H1 (cell line): ENCODE measurements around the gene WDR38. TPM values are rescaled to one million over a fixed set of nuclear protein-coding genes. Genes with fewer than 3 reads are reported as not detected.

Experiments used
- CTCF ChIA-PET: fragments of 300-600 bp; sonication (Branson Sonifier 250); formaldehyde crosslinking; loops from one replicate; lab custom pipeline; 2021; ENCODE audit not compliant: partially characterized antibody; lab: Charles Lee
- POLR2A ChIA-PET: fragments of 300-600 bp; sonication (Branson Sonifier 250); formaldehyde crosslinking; loops from one replicate; lab custom pipeline; 2021; ENCODE audit warnings: inconsistent platforms; ENCODE audit not compliant: partially characterized antibody; lab: Charles Lee
- DNase-seq, 2 experiments: peaks; one replicate each; pipeline versions ENCODE4 v3.0.0 to v3.0.0-alpha.2; 2010 to 2022; ENCODE audit warnings: low spot score in 2 of 2, low read depth in 1 of 2, mixed read lengths in 1 of 2
- FAIRE-seq: peaks from 2 replicates; lab custom pipeline; 2011; peaks lifted over from hg19 to GRCh38; lab: Jason Lieb, UNC
- H2AFZ ChIP-seq: 2 replicates; pipeline ENCODE4 v1.8.1; 2012; ENCODE audit warnings: low read length, inconsistent platforms
- H2AK5ac ChIP-seq: 2 replicates; pipeline ENCODE4 v1.6.1; 2013; ENCODE audit warnings: low read depth, low read length
- H2BK120ac ChIP-seq: replicated peaks from 2 replicates; pipeline ENCODE3; 2013; ENCODE audit warnings: low read depth, low read length, inconsistent platforms
- H2BK12ac ChIP-seq: 2 replicates; pipeline ENCODE4 v1.6.1; 2013; ENCODE audit warnings: low read depth, low read length
- H2BK15ac ChIP-seq: 2 replicates; pipeline ENCODE4 v1.6.1; 2013; ENCODE audit warnings: low read length
- H2BK20ac ChIP-seq: 2 replicates; pipeline ENCODE4 v1.6.1; 2013; ENCODE audit warnings: low read length
- H2BK5ac ChIP-seq: 2 replicates; pipeline ENCODE4 v1.6.1; 2013; ENCODE audit warnings: low read depth, low read length
- H3K14ac ChIP-seq: 2 replicates; pipeline ENCODE4 v1.6.1; 2013; ENCODE audit warnings: inconsistent platforms; ENCODE audit not compliant: insufficient read length
- H3K18ac ChIP-seq: 2 replicates; pipeline ENCODE4 v1.6.1; 2013; ENCODE audit warnings: low read length; ENCODE audit errors: extremely low read depth
- H3K23ac ChIP-seq: 2 replicates; pipeline ENCODE4 v1.6.1; 2013; ENCODE audit warnings: inconsistent platforms; ENCODE audit not compliant: insufficient read length
- H3K23me2 ChIP-seq: 2 replicates; pipeline ENCODE4 v1.6.1; 2013; ENCODE audit warnings: low read depth, low read length
- H3K27ac ChIP-seq: 2 replicates; pipeline ENCODE4 v1.6.1; 2011; ENCODE audit warnings: low read depth, low read length, inconsistent platforms
- H3K27me3 ChIP-seq, 4 experiments: replicated peaks in 1 of 4; 1 replicate in 1 of 4; 2 replicates in 3 of 4; pipeline versions ENCODE4 v1.6.1 to v1.8.1; 2011 to 2013; ENCODE audit warnings: low read length in 3 of 4, mild to moderate bottlenecking in 3 of 4, inconsistent platforms in 2 of 4, mixed read lengths in 2 of 4, moderate library complexity in 1 of 4; ENCODE audit not compliant: control insufficient read depth in 3 of 4, insufficient read depth in 3 of 4; ENCODE audit errors: extremely low read depth in 1 of 4
- H3K36me3 ChIP-seq, 4 experiments: 2 replicates each; pipeline versions ENCODE4 v1.6.1 to v1.8.1; 2011 to 2013; ENCODE audit warnings: mild to moderate bottlenecking in 4 of 4, low read length in 3 of 4, moderate library complexity in 2 of 4, control low read depth in 1 of 4, inconsistent platforms in 1 of 4; ENCODE audit not compliant: insufficient read depth in 4 of 4, control insufficient read depth in 2 of 4
- H3K4ac ChIP-seq: replicated peaks from 2 replicates; pipeline ENCODE3; 2013; ENCODE audit warnings: low read length, low read depth, mixed read lengths, inconsistent platforms; ENCODE audit not compliant: insufficient read length
- H3K4me1 ChIP-seq, 4 experiments: replicated peaks in 1 of 4; 1 replicate in 1 of 4; 2 replicates in 3 of 4; pipeline versions ENCODE4 v1.6.1 to v1.8.1; 2011 to 2013; ENCODE audit warnings: low read length in 3 of 4, inconsistent platforms in 2 of 4, mixed read lengths in 1 of 4; ENCODE audit not compliant: insufficient read depth in 4 of 4, control insufficient read depth in 3 of 4
- H3K4me2 ChIP-seq, 2 experiments: 2 replicates each; pipeline versions ENCODE4 v1.6.1 to v1.8.1; 2011 to 2013; ENCODE audit warnings: low read depth in 2 of 2, low read length in 2 of 2, control low read depth in 1 of 2, inconsistent platforms in 1 of 2, mild to moderate bottlenecking in 1 of 2; ENCODE audit not compliant: insufficient read depth in 1 of 2
- H3K4me3 ChIP-seq, 4 experiments: fragments of 200-600, 300-600 bp in 1 of 4; sonication (generic), shearing (Covaris generic), sonication (Bioruptor Twin) in 1 of 4; 2 replicates each; pipeline versions ENCODE4 v1.5.1 to v1.8.1; 2011 to 2016; ENCODE audit warnings: low read length in 4 of 4, low read depth in 3 of 4, control low read depth in 2 of 4, inconsistent platforms in 2 of 4, mild to moderate bottlenecking in 2 of 4, mixed read lengths in 1 of 4, moderate library complexity in 1 of 4; ENCODE audit not compliant: insufficient read depth in 2 of 4; ENCODE audit errors: extremely low read depth in 1 of 4
- H3K56ac ChIP-seq: replicated peaks from 2 replicates; pipeline ENCODE3; 2013; ENCODE audit warnings: low read depth, mild to moderate bottlenecking, mixed read lengths, low read length, inconsistent platforms; ENCODE audit not compliant: insufficient read length
- H3K79me1 ChIP-seq: 2 replicates; pipeline ENCODE4 v1.6.1; 2013; ENCODE audit warnings: low read depth, low read length, control low read depth
- H3K79me2 ChIP-seq, 2 experiments: 2 replicates each; pipeline versions ENCODE4 v1.6.1 to v1.8.1; 2012 to 2013; ENCODE audit warnings: low read length in 2 of 2, mild to moderate bottlenecking in 2 of 2, inconsistent platforms in 1 of 2; ENCODE audit not compliant: insufficient read depth in 2 of 2, control insufficient read depth in 1 of 2
- H3K9ac ChIP-seq, 4 experiments: replicated peaks in 1 of 4; 1 replicate in 1 of 4; 2 replicates in 3 of 4; pipeline versions ENCODE4 v1.6.1 to v1.8.1; 2011 to 2013; ENCODE audit warnings: low read depth in 3 of 4, low read length in 3 of 4, control low read depth in 2 of 4, mild to moderate bottlenecking in 2 of 4, moderate library complexity in 2 of 4, inconsistent platforms in 1 of 4; ENCODE audit errors: extremely low read depth in 1 of 4
- H3K9me3 ChIP-seq, 2 experiments: 2 replicates each; pipeline versions ENCODE4 v1.6.1 to v1.8.1; 2012 to 2013; ENCODE audit warnings: mild to moderate bottlenecking in 2 of 2, moderate library complexity in 2 of 2, control low read depth in 1 of 2, inconsistent platforms in 1 of 2, low read depth in 1 of 2, low read length in 1 of 2, mixed read lengths in 1 of 2; ENCODE audit not compliant: insufficient read depth in 2 of 2
- H4K20me1 ChIP-seq, 2 experiments: replicated peaks in 1 of 2; 2 replicates each; pipeline versions ENCODE3 to v1.8.1; 2011 to 2013; ENCODE audit warnings: inconsistent platforms in 2 of 2, low read length in 2 of 2, mild to moderate bottlenecking in 1 of 2; ENCODE audit not compliant: insufficient read depth in 2 of 2, control insufficient read depth in 1 of 2
- H4K5ac ChIP-seq: 2 replicates; pipeline ENCODE4 v1.6.1; 2013; ENCODE audit warnings: low read length, low read depth, mixed read lengths, inconsistent platforms; ENCODE audit not compliant: insufficient read length
- H4K8ac ChIP-seq: 2 replicates; pipeline ENCODE4 v1.8.0; 2013; ENCODE audit warnings: mild to moderate bottlenecking, moderate library complexity, low read length, inconsistent platforms; ENCODE audit not compliant: insufficient read depth; ENCODE audit errors: extremely low read depth
- H4K91ac ChIP-seq: replicated peaks from 2 replicates; pipeline ENCODE3; 2013; ENCODE audit warnings: low read length, mixed read lengths, inconsistent platforms; ENCODE audit not compliant: insufficient read length
- BRCA1 ChIP-seq: IDR thresholded peaks from 2 replicates; pipeline ENCODE4 v1.6.1; 2012; ENCODE audit warnings: low read depth, low read length, improper control_type of control experiment
- CBX8 ChIP-seq: fragments of 300-800, 300-1000 bp; sonication (generic); IDR thresholded peaks from 2 replicates; pipeline ENCODE4 v1.7.1; 2016; ENCODE audit warnings: low read depth, low read length, borderline replicate concordance
- JUN ChIP-seq: IDR thresholded peaks from 2 replicates; pipeline ENCODE4 v1.6.1; 2011; ENCODE audit warnings: low read depth, mild to moderate bottlenecking, improper control_type of control experiment, low read length
- SP2 ChIP-seq: IDR thresholded peaks from 2 replicates; pipeline ENCODE4 v1.6.1; 2012; ENCODE audit warnings: mild to moderate bottlenecking, low read length, inconsistent platforms
- WGBS, 2 experiments: shearing (Covaris generic) in 1 of 2; methylation state at CpG; one replicate each; pipeline versions ENCODE4 v1.1.6 to v1.1.7; 2013 to 2015; ENCODE audit warnings: low lambda C conversion rate in 2 of 2, mixed read lengths in 2 of 2, inconsistent platforms in 1 of 2, low coverage in 1 of 2, missing lambda C conversion rate in 1 of 2; ENCODE audit not compliant: insufficient replicate concordance in 2 of 2, insufficient coverage in 1 of 2, insufficient read length in 1 of 2; ENCODE audit errors: extremely low coverage in 1 of 2, missing lambda C conversion rate in 1 of 2; 5-methylcytosine and 5-hydroxymethylcytosine counted together
- polyA plus RNA-seq, 7 experiments: library from polyadenylated mRNA; depleted of rRNA in 3 of 7; stranded (reverse) in 5 of 7; unstranded in 2 of 7; fragments of >200 nt in 5 of 7; fragments of 200-250 nt in 2 of 7; gene quantifications; 1 replicate in 5 of 7; 2 replicates in 1 of 7; 4 replicates in 1 of 7; pipeline versions ENCODE4 v1.2.1 to v1.2.3, GENCODE V29; 2011 to 2013; ENCODE audit warnings: missing spikeins in 2 of 7, mixed read lengths in 2 of 7
- total RNA-seq: library from RNA; stranded (reverse); fragmentation: NEBNext Ultra II Directional; extraction: Animal tissue kit (Norgen Biotek cat#: 25700); gene quantifications from 2 replicates; pipeline ENCODE4 v1.2.1, GENCODE V29; 2021

The WDR38 gene
- total and polyA plus RNA-seq, 2 of the 8 experiments (the other 6 are each of a cell fraction or from before 2014, with no cell fraction given) = not detected

- Histone ChIP-seq H2BK20ac (no peak overlapping the region), H3K14ac (no peak overlapping the region), H2BK5ac (peak overlapping the region; percentile 60), H3K4me1 (0 out of 7 replicates have a peak, but pooled peaks cover 0 to 2% (median 0%) of the 10 kb centered on the region in 4 experiments), H3K23me2 (peaks cover 2% of the 10 kb centered on the region; the same call in 1 of the 2 replicates), H3K9ac (no peak overlapping the region), H3K4me2 (no peak overlapping the region), H3K27me3 (no peaks in the 10 kb centered on the region), H2BK12ac (no peak overlapping the region), H4K8ac (no peak overlapping the region; the same call in 1 of the 2 replicates), H3K36me3 (peaks cover 0 to 6% (median 0%) of the 10 kb centered on the region in 4 experiments; a peak in 3 of 8 replicates), H4K20me1 (no peaks in the 10 kb centered on the region), H3K4ac (no peak overlapping the region), H3K79me2 (no peaks in the 10 kb centered on the region), H2BK120ac (no peak overlapping the region), H3K27ac (no peak overlapping the region), H3K4me3 (no peak overlapping the region), H3K56ac (no peak overlapping the region), H3K23ac (no peak overlapping the region), H2AFZ (no peak overlapping the region), H2BK15ac (0 out of 2 replicates have a peak overlapping the region, but pooled peaks have one; percentile 29), H3K18ac (no peak overlapping the region), H4K5ac (no peak overlapping the region), H4K91ac (no peak overlapping the region), H3K79me1 (no peaks in the 10 kb centered on the region), H3K9me3 (no peaks in the 10 kb centered on the region), H2AK5ac (0 out of 2 replicates have a peak overlapping the region, but pooled peaks have one; percentile 39)
- no peak for DNase-seq
- TF ChIP-seq JUN (no peak), SP2 (no peak), BRCA1 (no peak), CBX8 (no peak)
- FAIRE-seq = no peak
- CTCF ChIA-PET = interaction anchor here (1.1 to 3.8 kb wide), 3 partner anchors 39 to 103 kb away, joined by 3 to 23 read pairs (median 3); partner anchors contain the start of gene WDR38
- POLR2A ChIA-PET = interaction anchor here (1.5 to 1.9 kb wide), 2 partner anchors 19 to 22 kb away, joined by 4 to 9 read pairs; no protein-coding TSS in a partner anchor
- WGBS, 2 experiments = 88% methylated on average over 9 of the region's 9 CpGs; no CpG with 5 or more reads in 1 of the 2 experiments
Measured at GRCh38 chr9:124899845-124900244, 46.6 kb downstream of the WDR38 start.
